ENCODE results near the gene CLNS1A. TPM values are rescaled to one million over a fixed set of nuclear protein-coding genes. Genes with fewer than 3 reads are reported as not detected.

Gene CLNS1A
- polyA plus RNA-seq, 1 of the 3 experiments (the other 2 are of a cell fraction), result 124 TPM

GRCh38 chr11:77589521-77590193 is 47.9 kb downstream of the CLNS1A start, which contains the start of gene AQP11:
Gene AQP11, plus strand, starts transcription at chr11:77589953. Its CDS starts 40 bp downstream, at chr11:77589993.
- 4% methylated on average over 5 of the region's 75 CpGs for WGBS (ENCODE audit: low lambda C conversion rate)
- H3K9me3 ChIP-seq, result no peaks in the 10 kb centered on the region
- no peaks in the 10 kb centered on the region for H3F3A ChIP-seq (replicated peaks; ENCODE audit: insufficient read depth)
- H3K4me3 ChIP-seq (ENCODE audit: low read depth in 2 of 2, low read length in 1 of 2), result peak within 1 kb of the TSS; percentile 63 to 70
- H3K27ac ChIP-seq (ENCODE audit: low read depth in 2 of 2, low read length in 1 of 2), result peak within 1 kb of the TSS; percentile 28 to 82; a peak in 3 of 4 replicates
- DNase-seq, result peak; percentile 96
- ChIA-PET POLR2A (interaction anchor here (0.6 to 2.0 kb wide), 4 partner anchors 20 to 807 kb away, joined by 3 to 6 read pairs (median 4); partner anchors contain the start of gene INTS4), CTCF (interaction anchor here (0.6 to 2.0 kb wide), 5 partner anchors 14 to 670 kb away, joined by 3 to 6 read pairs (median 3); no protein-coding TSS in a partner anchor)
- TF ChIP-seq MAX (IDR thresholded peaks at IDR 0.05; ENCODE audit: low read depth) (no peak; the same call in 1 of the 2 replicates), NRF1 (IDR thresholded peaks at IDR 0.05; ENCODE audit: low read depth, low read length) (peak; percentile 78), TAF1 (IDR thresholded peaks at IDR 0.05; ENCODE audit: borderline replicate concordance, low read depth, low read length) (0 out of 2 replicates have a peak, but pooled peaks have one; percentile 5), EZH2phosphoT487 (IDR thresholded peaks at IDR 0.05; ENCODE audit: borderline replicate concordance, low read depth) (no peak), GATA2 (CRISPR knock-in tag; IDR thresholded peaks at IDR 0.05) (no peak), POLR2AphosphoS5 (IDR thresholded peaks at IDR 0.05; ENCODE audit: low read depth, low read length) (peak; percentile 50), SIN3A (IDR thresholded peaks at IDR 0.05; ENCODE audit: borderline replicate concordance, low read depth, low read length) (0 out of 2 replicates have a peak, but pooled peaks have one; percentile 1)
- H3K27me3 ChIP-seq (ENCODE audit: insufficient read depth), result no peaks in the 10 kb centered on the region
- no peaks in the 10 kb centered on the region for H3K9me2 ChIP-seq
- peak within 1 kb of the TSS; percentile 91 for H2AFZ ChIP-seq (ENCODE audit: low read depth)
- no peaks in the 10 kb centered on the region for H4K20me1 ChIP-seq (ENCODE audit: insufficient read depth)
- H3K4me2 ChIP-seq, result peak within 1 kb of the TSS; percentile 87
- peak within 1 kb of the TSS; percentile 66 for H3K9ac ChIP-seq
- H3K4me1 ChIP-seq (ENCODE audit: control insufficient read depth in 1 of 2, insufficient read depth in 2 of 2, low read depth in 1 of 2, low read length in 1 of 2), result peaks cover 0 to 14% of the 10 kb centered on the region in 2 experiments; a peak in 1 of 4 replicates
- H3K36me3 ChIP-seq (replicated peaks in 1 of 2; ENCODE audit: control insufficient read depth in 1 of 2, insufficient read depth in 2 of 2, low read length in 1 of 2), result peaks cover 0 to under 1% of the 10 kb centered on the region in 2 experiments
- no peaks in the 10 kb centered on the region for H3K79me2 ChIP-seq (ENCODE audit: insufficient read depth)

- Histone ChIP-seq H3K27ac (ENCODE audit: low read depth in 2 of 2, low read length in 1 of 2) (peak overlapping the region; percentile 28 to 82; a peak in 3 of 4 replicates), H3K4me2 (peak overlapping the region; percentile 87), H4K20me1 (ENCODE audit: insufficient read depth) (no peaks in the 10 kb centered on the region), H3K4me1 (ENCODE audit: control insufficient read depth in 1 of 2, insufficient read depth in 2 of 2, low read depth in 1 of 2, low read length in 1 of 2) (peaks cover 0 to 14% of the 10 kb centered on the region in 2 experiments; a peak in 1 of 4 replicates), H2AFZ (ENCODE audit: low read depth) (peak overlapping the region; percentile 91), H3K9me3 (no peaks in the 10 kb centered on the region), H3F3A (replicated peaks; ENCODE audit: insufficient read depth) (no peaks in the 10 kb centered on the region), H3K9ac (peak overlapping the region; percentile 66; the same call in 1 of the 2 replicates), H3K27me3 (ENCODE audit: insufficient read depth) (no peaks in the 10 kb centered on the region), H3K4me3 (ENCODE audit: low read depth in 2 of 2, low read length in 1 of 2) (peak overlapping the region; percentile 63 to 70), H3K9me2 (no peaks in the 10 kb centered on the region), H3K79me2 (ENCODE audit: insufficient read depth) (no peaks in the 10 kb centered on the region), H3K36me3 (replicated peaks in 1 of 2; ENCODE audit: control insufficient read depth in 1 of 2, insufficient read depth in 2 of 2, low read length in 1 of 2) (no peaks in the 10 kb centered on the region)
- 2% methylated on average over 18 of the region's 19 CpGs for WGBS (ENCODE audit: low lambda C conversion rate)
- ChIA-PET POLR2A (interaction anchor here (0.6 to 2.0 kb wide), 3 partner anchors 20 to 806 kb away, joined by 3 to 6 read pairs (median 5); partner anchors contain the start of gene INTS4), CTCF (interaction anchor here (1.2 to 2.0 kb wide), 2 partner anchors 41 to 78 kb away, joined by 3 to 6 read pairs; no protein-coding TSS in a partner anchor)
- TF ChIP-seq FOSL2 (IDR thresholded peaks at IDR 0.05; ENCODE audit: borderline replicate concordance, low read depth) (no peak), SIN3A (IDR thresholded peaks at IDR 0.05; ENCODE audit: borderline replicate concordance, low read depth, low read length) (peak; percentile 19; the same call in 1 of the 2 replicates), RCOR1 (IDR thresholded peaks at IDR 0.05; ENCODE audit: low read length) (no peak), FOXJ3 (CRISPR knock-in tag; IDR thresholded peaks at IDR 0.05) (no peak), EP300 (IDR thresholded peaks at IDR 0.05; ENCODE audit: borderline replicate concordance in 1 of 2, low read depth in 1 of 2, low read length in 1 of 2) (no peak; a peak in 1 of 4 replicates), CHD2 (IDR thresholded peaks at IDR 0.05; ENCODE audit: low read length, partially characterized antibody) (no peak), MXI1 (IDR thresholded peaks at IDR 0.05; ENCODE audit: low read depth, low read length) (peak; percentile 80), MAX (IDR thresholded peaks at IDR 0.05; ENCODE audit: low read depth) (peak; percentile 92; the same call in 1 of the 2 replicates)
- DNase-seq, result no peak
These were observed 48.4 kb downstream of the CLNS1A start for GRCh38 chr11:77589181-77589520.

Measured in SK-N-SH (cell line).